ENCODE results near the gene SLCO1C1.

Gene SLCO1C1

DNA sequence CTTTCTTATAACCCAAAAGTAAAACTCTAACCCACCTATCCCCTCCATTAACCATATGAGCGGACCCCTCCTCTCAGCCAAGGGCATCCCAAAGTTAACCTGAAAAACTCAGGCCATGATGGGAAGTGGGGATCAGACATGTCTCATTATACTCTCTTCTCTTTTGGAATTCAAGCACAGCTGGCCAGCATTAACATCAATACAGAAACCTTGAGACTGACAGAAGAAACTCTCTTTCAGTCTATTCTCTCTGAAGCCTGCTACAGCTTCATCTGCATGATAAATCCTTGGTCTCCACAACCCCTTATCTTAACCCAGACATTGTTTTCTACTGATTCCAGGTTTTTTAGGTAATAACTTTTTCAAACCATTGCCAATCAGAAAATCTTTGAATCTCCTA, 97.8 kb downstream of the SLCO1C1 start:
- no peak for DNase-seq (ENCODE audit: low read depth)
- TF ChIP-seq, protein P1, sequence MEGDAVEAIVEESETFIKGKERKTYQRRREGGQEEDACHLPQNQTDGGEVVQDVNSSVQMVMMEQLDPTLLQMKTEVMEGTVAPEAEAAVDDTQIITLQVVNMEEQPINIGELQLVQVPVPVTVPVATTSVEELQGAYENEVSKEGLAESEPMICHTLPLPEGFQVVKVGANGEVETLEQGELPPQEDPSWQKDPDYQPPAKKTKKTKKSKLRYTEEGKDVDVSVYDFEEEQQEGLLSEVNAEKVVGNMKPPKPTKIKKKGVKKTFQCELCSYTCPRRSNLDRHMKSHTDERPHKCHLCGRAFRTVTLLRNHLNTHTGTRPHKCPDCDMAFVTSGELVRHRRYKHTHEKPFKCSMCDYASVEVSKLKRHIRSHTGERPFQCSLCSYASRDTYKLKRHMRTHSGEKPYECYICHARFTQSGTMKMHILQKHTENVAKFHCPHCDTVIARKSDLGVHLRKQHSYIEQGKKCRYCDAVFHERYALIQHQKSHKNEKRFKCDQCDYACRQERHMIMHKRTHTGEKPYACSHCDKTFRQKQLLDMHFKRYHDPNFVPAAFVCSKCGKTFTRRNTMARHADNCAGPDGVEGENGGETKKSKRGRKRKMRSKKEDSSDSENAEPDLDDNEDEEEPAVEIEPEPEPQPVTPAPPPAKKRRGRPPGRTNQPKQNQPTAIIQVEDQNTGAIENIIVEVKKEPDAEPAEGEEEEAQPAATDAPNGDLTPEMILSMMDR (conservative IDR thresholded peaks at IDR 0.05; ENCODE audit: low read length): no peak

DNA sequence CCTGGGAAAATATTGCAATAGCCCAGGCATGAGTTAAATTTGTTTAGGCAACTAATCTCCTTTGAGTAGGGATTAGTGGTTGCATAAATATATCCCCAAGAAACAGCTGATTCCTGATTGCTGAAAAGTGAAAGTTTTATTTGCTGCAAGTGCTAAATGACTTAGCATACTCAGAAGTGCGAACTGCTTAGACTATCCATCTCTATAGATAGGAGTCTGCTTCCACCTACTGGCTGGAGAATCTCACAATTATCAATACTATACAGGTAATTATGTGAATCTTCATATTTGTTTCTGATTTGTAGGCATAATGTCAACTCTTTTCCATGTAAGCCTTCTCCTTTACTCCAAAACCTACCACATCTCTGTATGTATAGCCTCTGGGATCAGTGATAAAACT, 103.4 kb downstream of the SLCO1C1 start:
- H3K4me3 ChIP-seq (ENCODE audit: low read length): no peak overlapping the region
- no peak for DNase-seq (ENCODE audit: low read depth)
- TF ChIP-seq, protein P1 (conservative IDR thresholded peaks at IDR 0.05; ENCODE audit: low read length): no peak

More for the DNA sequence above, 97.8 kb downstream of the SLCO1C1 start:
- no peak overlapping the region for H3K4me3 ChIP-seq (ENCODE audit: low read length)

DNA sequence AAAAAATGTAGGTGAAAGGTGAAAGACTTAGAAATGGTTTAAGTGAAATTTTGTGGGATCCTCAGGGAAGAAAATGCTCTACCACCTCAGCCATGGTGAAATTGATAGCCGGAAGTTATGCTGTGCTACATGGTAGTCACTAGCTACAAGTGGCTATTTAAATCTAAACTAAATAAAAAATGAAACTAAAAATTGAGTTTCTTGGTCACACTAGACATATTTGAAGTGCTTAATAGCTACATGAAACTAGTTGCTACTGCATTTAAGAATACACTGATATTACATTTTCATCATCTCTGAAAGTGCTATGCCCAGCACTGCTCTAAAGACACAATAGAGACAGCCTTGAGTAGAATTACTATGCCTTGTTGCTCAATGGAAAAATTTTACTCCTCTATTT, 105.0 kb downstream of the SLCO1C1 start:
- no peak for DNase-seq (ENCODE audit: low read depth)
- TF ChIP-seq, protein P1 (conservative IDR thresholded peaks at IDR 0.05; ENCODE audit: low read length): no peak
- no peak overlapping the region for H3K4me3 ChIP-seq (ENCODE audit: low read length)

DNA sequence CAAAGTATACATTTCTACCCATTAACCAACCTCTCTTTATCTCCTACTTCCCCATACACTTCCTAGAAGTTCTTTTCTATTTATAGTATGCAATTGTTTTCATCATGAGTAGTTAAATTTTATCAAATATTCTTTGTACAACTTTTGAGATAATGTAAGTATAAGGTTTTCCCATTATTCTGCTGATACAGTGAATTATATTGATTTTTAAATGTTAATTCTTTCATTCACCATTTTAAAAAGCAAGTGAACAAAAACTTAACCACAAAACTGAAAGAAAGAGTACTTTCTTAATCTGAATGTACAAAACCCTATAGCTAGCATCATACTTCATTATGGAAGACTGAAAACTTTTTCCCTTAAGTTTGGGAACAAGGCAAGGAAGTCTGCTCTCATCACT, 105.9 kb downstream of the SLCO1C1 start:
- TF ChIP-seq, protein P1 (conservative IDR thresholded peaks at IDR 0.05; ENCODE audit: low read length): no peak
- no peak for DNase-seq (ENCODE audit: low read depth)
- no peak overlapping the region for H3K4me3 ChIP-seq (ENCODE audit: low read length)
